OCI-LY7 (cell line): ENCODE results near the gene SLC25A31. TPM values are rescaled to one million over a fixed set of nuclear protein-coding genes. Genes with fewer than 3 reads are reported as not detected.

Experiments
- BruUV-seq: library from RNA; stranded (reverse); fragments of 400-500 nt; replicated peaks from 2 replicates; lab custom pipeline; 2021; lab: Mats Ljungman, UMichigan
- CTCF ChIA-PET: fragments of 300-600 bp; sonication (Branson Sonifier 250); formaldehyde crosslinking; loops from one replicate; lab custom pipeline; 2022; ENCODE audit warnings: antibody characterized with exemption; ENCODE audit not compliant: unreplicated experiment; lab: Charles Lee
- POLR2A ChIA-PET: fragments of 300-600 bp; sonication (Branson Sonifier 250); formaldehyde crosslinking; loops from one replicate; lab custom pipeline; 2022; ENCODE audit warnings: antibody characterized with exemption; lab: Charles Lee
- DNase-seq: peaks from one replicate; pipeline ENCODE4 v3.0.0-alpha.2; 2015; ENCODE audit warnings: low spot score
- H2AFZ ChIP-seq: fragments of 200-600 bp; sonication (generic), shearing (Covaris generic); 2 replicates; pipeline ENCODE4 v1.6.1; 2014; ENCODE audit warnings: mild to moderate bottlenecking, antibody characterized with exemption, low read length, moderate library complexity
- H3K27ac ChIP-seq: fragments of 200-600 bp; sonication (generic); 2 replicates; pipeline ENCODE4 v1.5.1; 2014; ENCODE audit warnings: mixed run types, low read depth, mild to moderate bottlenecking, moderate library complexity, low read length, inconsistent platforms; ENCODE audit not compliant: poor library complexity, severe bottlenecking
- H3K36me3 ChIP-seq: fragments of 200-600 bp; sonication (generic); 2 replicates; pipeline ENCODE4 v1.6.1; 2014; ENCODE audit warnings: mild to moderate bottlenecking, antibody characterized with exemption, low read length, moderate library complexity, mixed read lengths; ENCODE audit not compliant: insufficient read depth
- H3K4me1 ChIP-seq: fragments of 200-600 bp; sonication (generic); 2 replicates; pipeline ENCODE4 v1.5.1; 2014; ENCODE audit warnings: mild to moderate bottlenecking, low read length; ENCODE audit not compliant: insufficient read depth, poor library complexity, severe bottlenecking
- H3K4me2 ChIP-seq: fragments of 200-600 bp; sonication (generic); 2 replicates; pipeline ENCODE4 v1.6.1; 2014; ENCODE audit warnings: mild to moderate bottlenecking, low read length
- H3K4me3 ChIP-seq: fragments of 200-600 bp; sonication (generic); 2 replicates; pipeline ENCODE4 v1.5.1; 2014; ENCODE audit warnings: mild to moderate bottlenecking, low read depth, low read length; ENCODE audit not compliant: poor library complexity, severe bottlenecking
- H3K79me2 ChIP-seq: fragments of 200-600 bp; sonication (generic); 2 replicates; pipeline ENCODE4 v1.6.1; 2016; ENCODE audit warnings: low read depth, mild to moderate bottlenecking, low read length, moderate library complexity, mixed read lengths; ENCODE audit not compliant: insufficient read depth
- H3K9me2 ChIP-seq: fragments of 200-600 bp; sonication (generic); 2 replicates; pipeline ENCODE4 v1.6.1; 2016; ENCODE audit warnings: mild to moderate bottlenecking, low read length, mixed read lengths; ENCODE audit not compliant: insufficient read depth
- H3K9me3 ChIP-seq: fragments of 200-600 bp; sonication (generic); 2 replicates; pipeline ENCODE4 v1.6.1; 2014; ENCODE audit warnings: mild to moderate bottlenecking, mixed run types, low read length, mixed read lengths
- H4K20me1 ChIP-seq: fragments of 200-600 bp; sonication (generic); 2 replicates; pipeline ENCODE4 v1.6.1; 2014; ENCODE audit warnings: mild to moderate bottlenecking, antibody characterized with exemption, low read length, moderate library complexity, mixed read lengths; ENCODE audit not compliant: insufficient read depth
- EZH2phosphoT487 ChIP-seq: fragments of 200-600 bp; sonication (generic); IDR thresholded peaks from 2 replicates; pipeline ENCODE4 v1.6.1; 2018; ENCODE audit warnings: low read depth, borderline replicate concordance, mild to moderate bottlenecking, mixed run types, antibody characterized with exemption, low read length, moderate library complexity, mixed read lengths
- intact Hi-C: fragments of 100-400 bp; cut with micrococcal nuclease; formaldehyde crosslinking; loops from one replicate; pipeline ENCODE4 v1.10.0; 2022; ENCODE audit not compliant: unreplicated experiment
- total RNA-seq, 2 experiments: library from RNA; depleted of rRNA in 1 of 2; stranded (reverse); fragments of >200 nt in 1 of 2; shearing (Covaris generic) in 1 of 2; gene quantifications; 2 replicates each; pipeline ENCODE4 v1.2.3, GENCODE V29; 2014 to 2022
- TF ChIP-seq, protein P1 (sequence below): fragments of 200-600 bp; sonication (generic); conservative IDR thresholded peaks from 2 replicates; pipeline ENCODE4 v1.5.1; 2014; ENCODE audit warnings: mild to moderate bottlenecking, antibody characterized with exemption, low read length, moderate library complexity, mixed read lengths

Gene SLC25A31
- total RNA-seq, 2 experiments from 2014 or later, result not detected

DNA sequence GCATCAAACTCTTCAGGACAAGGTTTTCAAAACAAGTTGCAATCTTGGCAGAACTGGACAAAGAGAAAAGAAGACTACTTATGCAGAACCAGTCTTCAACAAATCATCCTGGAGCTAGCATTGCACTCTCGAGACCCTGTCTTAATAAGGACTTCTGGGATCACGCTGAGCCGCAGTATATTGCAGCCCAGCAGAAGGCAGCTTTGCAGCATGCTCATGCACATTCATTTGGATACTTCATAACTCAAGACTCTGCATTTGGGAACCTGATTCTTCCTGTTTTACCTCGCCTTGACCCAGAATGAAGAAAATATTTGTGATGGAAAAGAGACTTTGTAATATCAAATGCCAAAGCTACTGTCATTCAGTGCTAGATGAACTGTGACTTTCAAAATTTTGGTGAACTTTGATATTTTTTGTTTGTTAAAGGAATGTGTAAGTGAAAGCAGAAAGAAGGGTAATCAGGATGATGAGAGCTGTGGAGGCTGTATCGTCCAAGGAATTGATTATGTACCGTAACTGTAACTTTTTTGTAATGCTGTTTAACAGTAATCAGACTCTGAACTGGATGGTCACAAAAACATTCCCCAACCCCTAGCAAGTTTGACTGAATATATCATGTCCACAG is 79.1 kb downstream of the SLC25A31 start:
- H2AFZ ChIP-seq, result no peak overlapping the region
- ChIA-PET CTCF (no interaction called here), POLR2A (no interaction called here)
- no peaks in the 10 kb centered on the region for H3K9me2 ChIP-seq
- no peak overlapping the region for H3K4me3 ChIP-seq
- BruUV-seq, result no TSS peak
- no peaks in the 10 kb centered on the region for H3K36me3 ChIP-seq
- no peaks in the 10 kb centered on the region for H3K9me3 ChIP-seq
- no peak for TF ChIP-seq EZH2phosphoT487
- TF ChIP-seq, protein P1, sequence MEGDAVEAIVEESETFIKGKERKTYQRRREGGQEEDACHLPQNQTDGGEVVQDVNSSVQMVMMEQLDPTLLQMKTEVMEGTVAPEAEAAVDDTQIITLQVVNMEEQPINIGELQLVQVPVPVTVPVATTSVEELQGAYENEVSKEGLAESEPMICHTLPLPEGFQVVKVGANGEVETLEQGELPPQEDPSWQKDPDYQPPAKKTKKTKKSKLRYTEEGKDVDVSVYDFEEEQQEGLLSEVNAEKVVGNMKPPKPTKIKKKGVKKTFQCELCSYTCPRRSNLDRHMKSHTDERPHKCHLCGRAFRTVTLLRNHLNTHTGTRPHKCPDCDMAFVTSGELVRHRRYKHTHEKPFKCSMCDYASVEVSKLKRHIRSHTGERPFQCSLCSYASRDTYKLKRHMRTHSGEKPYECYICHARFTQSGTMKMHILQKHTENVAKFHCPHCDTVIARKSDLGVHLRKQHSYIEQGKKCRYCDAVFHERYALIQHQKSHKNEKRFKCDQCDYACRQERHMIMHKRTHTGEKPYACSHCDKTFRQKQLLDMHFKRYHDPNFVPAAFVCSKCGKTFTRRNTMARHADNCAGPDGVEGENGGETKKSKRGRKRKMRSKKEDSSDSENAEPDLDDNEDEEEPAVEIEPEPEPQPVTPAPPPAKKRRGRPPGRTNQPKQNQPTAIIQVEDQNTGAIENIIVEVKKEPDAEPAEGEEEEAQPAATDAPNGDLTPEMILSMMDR, result no peak
- H3K4me1 ChIP-seq, result no peaks in the 10 kb centered on the region
- H3K79me2 ChIP-seq, result no peaks in the 10 kb centered on the region
- H3K4me2 ChIP-seq, result no peak overlapping the region
- H3K27ac ChIP-seq, result no peak overlapping the region
- no peaks in the 10 kb centered on the region for H4K20me1 ChIP-seq
- intact Hi-C loops, result no loop called here
- no peak for DNase-seq

DNA sequence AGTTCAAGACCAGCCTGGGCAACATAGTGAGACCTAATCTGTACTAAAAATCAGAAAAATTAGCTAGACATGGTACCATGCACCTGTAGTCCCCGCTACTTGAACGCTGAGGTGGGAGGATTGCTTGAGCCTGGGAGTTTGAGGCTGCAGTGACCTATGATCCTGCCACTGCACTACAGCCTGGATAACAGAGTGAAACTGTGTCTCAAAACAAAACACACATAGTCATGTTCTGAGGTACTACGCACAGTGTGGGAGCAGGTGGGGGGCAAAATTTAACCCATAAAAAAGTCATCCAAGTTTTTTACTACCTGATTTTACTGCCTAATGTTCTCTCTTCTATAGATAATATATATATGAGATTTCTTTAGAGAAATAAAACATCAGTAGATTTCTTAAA is 80.4 kb downstream of the SLC25A31 start:
- no peak overlapping the region for H2AFZ ChIP-seq
- H3K9me2 ChIP-seq, result no peaks in the 10 kb centered on the region
- H3K9me3 ChIP-seq, result no peaks in the 10 kb centered on the region
- no TSS peak for BruUV-seq
- CTCF ChIA-PET, result no interaction called here
- no peaks in the 10 kb centered on the region for H3K36me3 ChIP-seq
- no peaks in the 10 kb centered on the region for H3K79me2 ChIP-seq
- POLR2A ChIA-PET, result interaction anchor here (0.5 to 0.7 kb wide), 3 partner anchors 36 to 548 kb away, joined by 3 read pairs; no protein-coding TSS in a partner anchor
- no peak overlapping the region for H3K4me3 ChIP-seq
- intact Hi-C loops, result no loop called here
- no peak overlapping the region for H3K27ac ChIP-seq
- no peaks in the 10 kb centered on the region for H4K20me1 ChIP-seq
- no peak for DNase-seq
- TF ChIP-seq EZH2phosphoT487, result no peak
- no peak overlapping the region for H3K4me2 ChIP-seq
- no peaks in the 10 kb centered on the region for H3K4me1 ChIP-seq

DNA sequence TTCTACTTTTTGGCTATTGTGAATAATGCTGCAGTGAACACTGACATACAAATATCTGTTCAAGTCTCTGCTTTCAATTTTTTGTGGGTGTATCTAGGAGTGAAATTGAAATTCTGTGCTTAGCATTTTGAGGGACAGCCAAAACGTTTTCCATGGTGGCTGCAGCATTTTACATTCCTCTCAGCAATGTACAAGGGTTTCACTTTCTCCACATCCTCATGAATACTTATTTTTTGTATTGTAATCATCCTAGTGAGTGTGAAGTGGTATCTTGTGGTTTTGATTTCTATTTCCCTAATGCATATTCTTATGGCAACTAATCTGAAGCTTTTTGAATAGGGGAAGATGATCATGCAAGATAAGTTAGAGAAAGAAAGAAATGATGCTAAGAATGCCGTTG is 92.2 kb downstream of the SLC25A31 start:
- ChIA-PET POLR2A (no interaction called here), CTCF (no interaction called here)
- TF ChIP-seq EZH2phosphoT487, result no peak
- TF ChIP-seq, protein P1, result no peak
- H3K9me2 ChIP-seq, result no peaks in the 10 kb centered on the region
- no peaks in the 10 kb centered on the region for H3K36me3 ChIP-seq
- no peak overlapping the region for H3K27ac ChIP-seq
- no peak overlapping the region for H3K4me2 ChIP-seq
- intact Hi-C loops, result no loop called here
- H3K4me3 ChIP-seq, result no peak overlapping the region
- BruUV-seq, result no TSS peak
- no peaks in the 10 kb centered on the region for H3K9me3 ChIP-seq
- H3K79me2 ChIP-seq, result no peaks in the 10 kb centered on the region
- DNase-seq, result no peak
- H4K20me1 ChIP-seq, result no peaks in the 10 kb centered on the region
- H3K4me1 ChIP-seq, result no peaks in the 10 kb centered on the region
- H2AFZ ChIP-seq, result no peak overlapping the region

Other genes with a start within 250 kb of the SLC25A31 start
- gene INTU, start 97.4 kb upstream of the SLC25A31 start, total RNA-seq (2014; rRNA removed; shearing (Covaris generic)), result not detected in 2 replicates
- not detected in 2 replicates for gene INTU, start 97.4 kb upstream of the SLC25A31 start, total RNA-seq (2022)
- gene HSPA4L, start 51.9 kb downstream of the SLC25A31 start, total RNA-seq (2014; rRNA removed; shearing (Covaris generic)), result not detected in 2 replicates
- not detected in 2 replicates for gene HSPA4L, start 51.9 kb downstream of the SLC25A31 start, total RNA-seq (2022)
- gene PLK4, start 150.5 kb downstream of the SLC25A31 start, total RNA-seq (2014; rRNA removed; shearing (Covaris generic)), result 74.1 and 79.3 TPM in 2 replicates
- 68.3 and 91.0 TPM in 2 replicates for gene PLK4, start 150.5 kb downstream of the SLC25A31 start, total RNA-seq (2022)
- 15.1 and 15.9 TPM in 2 replicates for gene MFSD8, start 234.8 kb downstream of the SLC25A31 start, total RNA-seq (2014; rRNA removed; shearing (Covaris generic))
- gene MFSD8, start 234.8 kb downstream of the SLC25A31 start, total RNA-seq (2022), result 19.8 and 26.7 TPM in 2 replicates
- gene ABHD18, start 235.0 kb downstream of the SLC25A31 start, total RNA-seq (2014; rRNA removed; shearing (Covaris generic)), result 8.6 and 10.4 TPM in 2 replicates
- 12.7 and 14.3 TPM in 2 replicates for gene ABHD18, start 235.0 kb downstream of the SLC25A31 start, total RNA-seq (2022)